H1 (cell line): ENCODE data around the gene FH. TPM values are rescaled to one million over a fixed set of nuclear protein-coding genes. Genes with fewer than 3 reads are reported as not detected.
A peak's percentile ranks its signal among the peaks of the same experiment; 100 is the strongest.

ENCODE experiments used
- CTBP2 ChIP-seq: IDR thresholded peaks from 2 replicates; pipeline ENCODE4 v1.7.0; 2011; ENCODE audit warnings: borderline replicate concordance, mild to moderate bottlenecking, moderate library complexity, mixed read lengths, low read length; ENCODE audit not compliant: insufficient read depth, insufficient read length
- JUND ChIP-seq: IDR thresholded peaks from 2 replicates; pipeline ENCODE4 v1.6.1; 2011; ENCODE audit warnings: mild to moderate bottlenecking, improper control_type of control experiment, low read length
- RAD21 ChIP-seq, 2 experiments: IDR thresholded peaks in 1 of 2; conservative IDR thresholded peaks in 1 of 2; 2 replicates each; pipeline ENCODE4 v1.6.1; 2011; ENCODE audit warnings: low read depth in 2 of 2, low read length in 2 of 2, improper control_type of control experiment in 1 of 2, inconsistent platforms in 1 of 2, mild to moderate bottlenecking in 1 of 2, moderate library complexity in 1 of 2
- SIRT6 ChIP-seq: IDR thresholded peaks from one replicate; pipeline ENCODE4 v1.7.1; 2012; ENCODE audit warnings: low read length, inconsistent platforms
- SP2 ChIP-seq: IDR thresholded peaks from 2 replicates; pipeline ENCODE4 v1.6.1; 2012; ENCODE audit warnings: mild to moderate bottlenecking, low read length, inconsistent platforms
- SUZ12 ChIP-seq: fragments of 200-600 bp; sonication (generic); IDR thresholded peaks from 2 replicates; pipeline ENCODE4 v1.6.1; 2012; ENCODE audit warnings: mild to moderate bottlenecking, inconsistent platforms, low read length, moderate library complexity, mixed read lengths
- TAF1 ChIP-seq: IDR thresholded peaks from 2 replicates; pipeline ENCODE4 v1.6.1; 2011; ENCODE audit warnings: mild to moderate bottlenecking, low read depth, low read length
- polyA plus RNA-seq, 7 experiments: library from polyadenylated mRNA; depleted of rRNA in 3 of 7; stranded (reverse) in 5 of 7; unstranded in 2 of 7; fragments of >200 nt in 5 of 7; fragments of 200-250 nt in 2 of 7; gene quantifications; 1 replicate in 5 of 7; 2 replicates in 1 of 7; 4 replicates in 1 of 7; pipeline versions ENCODE4 v1.2.1 to v1.2.3, GENCODE V29; 2011 to 2013; ENCODE audit warnings: missing spikeins in 2 of 7, mixed read lengths in 2 of 7
- total RNA-seq: library from RNA; stranded (reverse); fragmentation: NEBNext Ultra II Directional; extraction: Animal tissue kit (Norgen Biotek cat#: 25700); gene quantifications from 2 replicates; pipeline ENCODE4 v1.2.1, GENCODE V29; 2021
- TF ChIP-seq, protein P1 (sequence below): IDR thresholded peaks from 2 replicates; pipeline ENCODE4 v1.6.1; 2011; ENCODE audit warnings: low read depth, mild to moderate bottlenecking, low read length; ENCODE audit not compliant: insufficient read depth
- TF ChIP-seq, protein P2 (sequence below): IDR thresholded peaks from 2 replicates; pipeline ENCODE4 v1.6.1; 2011; ENCODE audit warnings: low read length, improper control_type of control experiment

FH gene
- total and polyA plus RNA-seq, 2 of the 8 experiments (the other 6 are each of a cell fraction or from before 2014, with no cell fraction given), result 45.0 to 81.9 TPM

DNA sequence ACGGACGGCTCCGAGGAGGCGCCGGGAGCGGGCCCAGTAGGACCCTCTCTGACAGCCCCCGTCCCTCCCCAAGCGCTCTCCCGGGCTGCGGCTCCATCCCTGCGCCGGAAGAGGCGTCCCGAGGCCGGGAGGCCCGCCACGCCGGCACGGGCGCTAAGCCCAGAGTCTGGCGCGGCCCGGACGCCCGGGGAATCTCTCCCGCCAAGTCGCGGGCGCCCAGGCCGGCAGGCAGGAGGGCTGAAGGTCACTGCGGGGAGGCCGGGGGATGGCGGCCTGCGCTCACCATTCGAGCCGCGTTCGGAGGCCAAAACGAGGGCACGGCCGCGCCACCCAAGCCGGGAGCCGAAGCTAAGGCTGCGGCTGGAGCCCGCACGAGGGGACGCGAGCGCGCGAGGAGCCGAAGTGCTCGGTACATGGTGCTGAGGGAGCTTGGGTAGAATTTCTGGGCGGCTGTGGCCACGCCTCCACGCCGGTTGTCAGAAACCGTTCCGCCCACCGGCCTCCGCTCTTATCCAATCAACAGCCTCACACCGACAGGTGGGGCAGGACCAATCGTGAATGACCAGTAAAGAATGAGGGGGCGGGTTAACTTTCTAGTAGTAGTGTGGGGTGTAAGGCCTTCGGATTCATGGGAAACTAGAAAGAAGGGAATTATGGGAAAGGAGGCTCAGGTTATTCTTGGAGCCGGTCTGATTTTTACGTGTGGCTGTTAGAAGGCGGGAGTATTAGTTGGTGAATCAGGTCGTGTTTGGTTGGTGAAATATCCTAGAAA, at the start of gene FH (continued):
- TF ChIP-seq, protein P1, sequence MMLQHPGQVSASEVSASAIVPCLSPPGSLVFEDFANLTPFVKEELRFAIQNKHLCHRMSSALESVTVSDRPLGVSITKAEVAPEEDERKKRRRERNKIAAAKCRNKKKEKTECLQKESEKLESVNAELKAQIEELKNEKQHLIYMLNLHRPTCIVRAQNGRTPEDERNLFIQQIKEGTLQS, result no peak
- TF ChIP-seq SUZ12 (no peak), RAD21 (IDR thresholded peaks at IDR 0.05 in 1 of 2, conservative IDR thresholded peaks at IDR 0.05 in 1 of 2; ENCODE audit: low read depth in 2 of 2, low read length in 2 of 2) (no peak), TAF1 (peak; percentile 78), SP2 (peak; percentile 12; the same call in 1 of the 2 replicates), SIRT6 (no peak), JUND (no peak), CTBP2 (no peak)
- TF ChIP-seq, protein P2, sequence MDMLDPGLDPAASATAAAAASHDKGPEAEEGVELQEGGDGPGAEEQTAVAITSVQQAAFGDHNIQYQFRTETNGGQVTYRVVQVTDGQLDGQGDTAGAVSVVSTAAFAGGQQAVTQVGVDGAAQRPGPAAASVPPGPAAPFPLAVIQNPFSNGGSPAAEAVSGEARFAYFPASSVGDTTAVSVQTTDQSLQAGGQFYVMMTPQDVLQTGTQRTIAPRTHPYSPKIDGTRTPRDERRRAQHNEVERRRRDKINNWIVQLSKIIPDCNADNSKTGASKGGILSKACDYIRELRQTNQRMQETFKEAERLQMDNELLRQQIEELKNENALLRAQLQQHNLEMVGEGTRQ, result no peak
- TF ChIP-seq, all 59 proteins: peak for 17
